WERI-Rb-1 (cell line): ENCODE data around the gene ITPKC.
A peak's percentile ranks its signal among the peaks of the same experiment; 100 is the strongest.

Source experiments
- DNase-seq: peaks from one replicate; pipeline ENCODE4 v3.0.0-alpha.2; 2020
- H3K27ac ChIP-seq: fragments of 250-450 bp; sonication (Bioruptor Pico); 2 replicates; pipeline ENCODE4 v1.5.1; 2020; ENCODE audit warnings: mild to moderate bottlenecking, moderate library complexity
- H3K27me3 ChIP-seq: fragments of 250-450 bp; sonication (Bioruptor Pico); 2 replicates; pipeline ENCODE4 v1.5.1; 2021; ENCODE audit warnings: mild to moderate bottlenecking, low read depth, moderate library complexity; ENCODE audit not compliant: insufficient read depth, severe bottlenecking
- H3K36me3 ChIP-seq: fragments of 250-450 bp; sonication (Bioruptor Pico); 2 replicates; pipeline ENCODE4 v1.5.1; 2020; ENCODE audit warnings: mild to moderate bottlenecking, moderate library complexity
- H3K4me3 ChIP-seq: 2 replicates; pipeline ENCODE4 v1.5.1; 2011; ENCODE audit warnings: low read depth, mild to moderate bottlenecking, control low read depth, low read length
- H3K9me3 ChIP-seq: fragments of 250-450 bp; sonication (Bioruptor Pico); 2 replicates; pipeline ENCODE4 v1.5.1; 2021; ENCODE audit warnings: mild to moderate bottlenecking, moderate library complexity; ENCODE audit not compliant: severe bottlenecking
- CTCF ChIP-seq: IDR thresholded peaks from 2 replicates; pipeline ENCODE4 v1.5.1; 2011; ENCODE audit warnings: low read depth, mild to moderate bottlenecking, control low read depth, inconsistent platforms, low read length

ITPKC gene

GRCh38 chr19:40690050-40690692 lies 26.7 kb upstream of the ITPKC start, which contains the start of gene NUMBL:
TSS of gene NUMBL (minus strand) at chr19:40690651. CDS start at chr19:40690483, 168 bp downstream.
- H3K27me3 ChIP-seq: no peaks in the 10 kb centered on the region
- no peak for DNase-seq
- TF ChIP-seq CTCF: no peak
- peak within 1 kb of the TSS; percentile 76 for H3K4me3 ChIP-seq
- no peaks in the 10 kb centered on the region for H3K9me3 ChIP-seq
- H3K27ac ChIP-seq: peak within 1 kb of the TSS; percentile 99
- peaks cover 34% of the 10 kb centered on the region for H3K36me3 ChIP-seq

DNA sequence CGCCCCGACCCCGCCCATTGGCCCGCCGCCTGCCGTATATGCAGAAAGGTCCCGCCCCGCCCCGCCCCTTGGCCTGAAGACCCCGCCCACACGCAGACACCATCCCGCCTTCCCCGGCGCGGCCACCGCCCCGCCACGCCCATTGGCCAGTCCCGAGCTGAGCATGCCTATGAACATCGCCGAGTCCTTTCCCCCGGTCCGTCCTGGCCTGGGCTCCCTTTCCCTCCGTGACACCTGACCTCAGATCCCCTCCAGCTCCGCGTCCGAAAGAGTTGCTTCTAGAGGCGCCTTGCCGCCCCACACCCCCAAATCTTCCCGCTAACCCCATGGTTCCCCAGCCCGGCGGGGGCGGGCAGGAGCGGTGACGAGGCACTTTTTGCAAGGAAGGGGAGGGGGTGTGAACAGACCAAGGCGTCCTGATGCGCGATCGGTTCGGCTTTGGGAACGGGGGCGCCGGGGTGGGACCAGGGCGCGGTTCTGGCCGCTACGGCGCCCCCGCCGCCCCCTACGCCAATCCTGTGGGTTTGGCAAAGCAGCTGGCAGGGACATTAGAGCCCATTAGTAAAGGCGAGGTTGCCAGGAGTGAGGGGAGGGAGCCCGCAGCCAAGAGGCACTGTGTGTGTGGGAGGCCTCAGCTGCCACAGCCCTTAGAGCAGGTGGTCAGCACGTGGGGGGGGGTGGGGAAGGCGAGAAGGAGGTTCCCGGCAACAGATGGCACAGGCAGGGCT lies 26.1 kb upstream of the ITPKC start:
- H3K4me3 ChIP-seq: peak overlapping the region; percentile 76
- no peaks in the 10 kb centered on the region for H3K27me3 ChIP-seq
- no peaks in the 10 kb centered on the region for H3K9me3 ChIP-seq
- H3K27ac ChIP-seq: peak overlapping the region; percentile 99
- TF ChIP-seq CTCF: no peak
- peak; percentile 94 for DNase-seq
- H3K36me3 ChIP-seq: peaks cover 34% of the 10 kb centered on the region

DNA sequence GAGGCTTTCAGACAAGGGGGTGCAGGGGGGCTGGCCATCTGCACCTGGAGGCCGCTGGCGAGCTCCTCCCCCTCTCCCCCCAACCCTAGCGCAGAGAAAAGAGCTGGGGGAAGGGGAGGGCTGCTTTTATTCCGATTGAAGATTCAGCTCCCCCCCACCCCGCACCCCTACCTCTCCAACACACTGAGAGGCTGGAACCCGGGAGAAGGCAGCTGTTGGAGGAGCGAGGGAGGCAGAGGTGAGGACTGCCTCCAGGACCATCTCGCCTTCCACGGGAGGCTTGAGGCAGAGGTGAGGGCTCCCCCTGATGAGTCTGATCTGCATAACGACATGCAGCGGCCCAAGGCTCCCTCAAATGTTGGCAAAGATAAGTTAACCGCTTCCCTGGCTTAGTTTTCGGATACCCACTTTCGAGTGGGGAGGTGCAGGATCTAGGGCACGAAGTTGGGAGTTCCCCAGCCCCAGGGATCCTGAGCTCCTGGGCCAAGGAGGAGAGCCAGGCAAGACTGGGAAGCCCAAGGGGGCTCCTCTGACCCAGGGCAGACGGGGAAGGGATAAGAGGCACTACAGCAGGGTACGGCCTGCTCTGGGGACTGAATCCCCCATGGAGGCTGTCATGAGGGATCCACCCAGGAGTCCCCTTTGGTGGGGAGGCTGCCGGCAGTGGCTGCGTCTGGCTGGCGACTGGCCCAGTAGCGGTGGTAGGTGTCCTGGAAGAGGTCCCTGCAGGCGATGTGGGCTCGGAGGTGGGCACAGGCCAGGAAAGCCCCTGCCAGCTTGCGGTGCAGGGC lies 25.3 kb upstream of the ITPKC start:
- H3K27me3 ChIP-seq: no peaks in the 10 kb centered on the region
- H3K4me3 ChIP-seq: peak overlapping the region; percentile 56
- peak; percentile 98 for DNase-seq
- no peak for TF ChIP-seq CTCF
- H3K27ac ChIP-seq: peak overlapping the region; percentile 99
- peaks cover 29% of the 10 kb centered on the region for H3K36me3 ChIP-seq
- H3K9me3 ChIP-seq: no peaks in the 10 kb centered on the region

GRCh38 chr19:40692212-40692551 lies 24.7 kb upstream of the ITPKC start:
- H3K4me3 ChIP-seq: peak overlapping the region; percentile 56
- no peaks in the 10 kb centered on the region for H3K27me3 ChIP-seq
- H3K27ac ChIP-seq: peak overlapping the region; percentile 99
- TF ChIP-seq CTCF: no peak
- H3K36me3 ChIP-seq: peaks cover 32% of the 10 kb centered on the region
- DNase-seq: peak; percentile 53
- H3K9me3 ChIP-seq: no peaks in the 10 kb centered on the region

- H3K36me3 ChIP-seq: peaks cover 35% of the 10 kb centered on the region
- no peaks in the 10 kb centered on the region for H3K9me3 ChIP-seq
- no peak for DNase-seq
- H3K27me3 ChIP-seq: no peaks in the 10 kb centered on the region
- H3K27ac ChIP-seq: peak overlapping the region; percentile 99
- no peak overlapping the region for H3K4me3 ChIP-seq
- no peak for TF ChIP-seq CTCF
Measured at GRCh38 chr19:40693150-40693788, 23.6 kb upstream of the ITPKC start.
